ENCODE results near the gene RS1.

GRCh38 chrX:18714910-18715309 lies 43.0 kb upstream of the RS1 start:
- TF ChIP-seq CTCF (IDR thresholded peaks at IDR 0.05; ENCODE audit: low read depth, low read length) (no peak), EZH2phosphoT487 (IDR thresholded peaks at IDR 0.05; ENCODE audit: low read depth) (no peak)
